Tongue (tissue), 2 donors: ENCODE measurements around the gene SND1. TPM values are rescaled to one million over a fixed set of nuclear protein-coding genes. Genes with fewer than 3 reads are reported as not detected.
A peak's percentile ranks its signal among the peaks of the same experiment; 100 is the strongest.

Experiments
- DNase-seq: peaks from one replicate; pipeline ENCODE4 v3.0.0-alpha.2; 2015
- total RNA-seq: library from RNA; depleted of rRNA; stranded (reverse); fragments of >200 nt; gene quantifications from one replicate; pipeline ENCODE4 v1.2.3, GENCODE V29; 2014

The SND1 gene
- 111 TPM for total RNA-seq

- DNase-seq: peak; percentile 100
Measured at GRCh38 chr7:127651556-127652332, at the start of gene SND1. SND1 (plus strand) TSS chr7:127652194; CDS start chr7:127652374, 180 bp downstream.

DNA sequence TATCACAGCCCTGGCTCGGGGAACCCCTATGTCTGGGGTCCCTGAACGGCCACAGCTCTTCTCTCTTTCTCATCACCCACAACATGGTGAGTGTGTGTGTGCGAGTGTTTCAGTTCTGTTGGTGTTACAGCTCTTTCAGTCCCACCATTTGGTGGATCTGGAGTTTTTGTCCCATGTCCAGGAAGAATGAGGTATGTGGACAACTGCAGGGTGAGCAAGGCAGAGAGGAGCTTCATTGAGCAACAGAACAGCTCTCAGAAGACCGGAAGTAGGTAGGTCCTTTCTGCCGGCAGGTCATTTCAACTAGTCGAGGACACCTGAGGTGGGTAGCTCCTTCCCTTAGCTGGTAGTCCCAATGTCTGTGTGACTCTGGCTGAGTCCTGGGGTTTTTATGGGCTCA lies 43.5 kb upstream of the SND1 start:
- no peak for DNase-seq

GRCh38 chr7:127609297-127609696 lies 42.7 kb upstream of the SND1 start:
- DNase-seq: no peak

DNA sequence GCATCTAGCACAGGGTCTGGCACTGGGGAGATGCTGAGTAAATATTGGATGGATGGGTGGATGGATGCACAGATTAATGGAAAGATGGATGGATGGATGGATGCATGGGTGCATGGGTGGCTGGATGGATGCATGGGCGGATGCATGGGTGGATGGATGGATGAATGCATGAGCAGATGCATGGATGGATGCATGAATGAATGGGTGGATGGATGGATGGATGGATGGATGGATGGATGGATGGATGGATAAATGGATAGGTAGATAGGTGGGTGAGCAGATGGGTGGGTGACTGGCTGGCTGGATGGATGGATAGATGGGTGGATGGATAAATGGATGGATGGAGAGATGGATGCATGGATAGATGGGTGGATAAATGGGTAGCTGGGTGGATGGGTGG lies 39.7 kb upstream of the SND1 start:
- DNase-seq: no peak

- DNase-seq: no peak
Measured at GRCh38 chr7:127616724-127617123, 35.3 kb upstream of the SND1 start.

- DNase-seq: no peak
Measured at GRCh38 chr7:127618042-127618441, 34.0 kb upstream of the SND1 start, which contains the start of gene PAX4. PAX4 (minus strand) TSS chr7:127618142; CDS start chr7:127615928, 2,214 bp downstream.

GRCh38 chr7:127618775-127619174 lies 33.2 kb upstream of the SND1 start:
- no peak for DNase-seq

GRCh38 chr7:127619681-127620405 lies 32.2 kb upstream of the SND1 start:
- no peak for DNase-seq

DNA sequence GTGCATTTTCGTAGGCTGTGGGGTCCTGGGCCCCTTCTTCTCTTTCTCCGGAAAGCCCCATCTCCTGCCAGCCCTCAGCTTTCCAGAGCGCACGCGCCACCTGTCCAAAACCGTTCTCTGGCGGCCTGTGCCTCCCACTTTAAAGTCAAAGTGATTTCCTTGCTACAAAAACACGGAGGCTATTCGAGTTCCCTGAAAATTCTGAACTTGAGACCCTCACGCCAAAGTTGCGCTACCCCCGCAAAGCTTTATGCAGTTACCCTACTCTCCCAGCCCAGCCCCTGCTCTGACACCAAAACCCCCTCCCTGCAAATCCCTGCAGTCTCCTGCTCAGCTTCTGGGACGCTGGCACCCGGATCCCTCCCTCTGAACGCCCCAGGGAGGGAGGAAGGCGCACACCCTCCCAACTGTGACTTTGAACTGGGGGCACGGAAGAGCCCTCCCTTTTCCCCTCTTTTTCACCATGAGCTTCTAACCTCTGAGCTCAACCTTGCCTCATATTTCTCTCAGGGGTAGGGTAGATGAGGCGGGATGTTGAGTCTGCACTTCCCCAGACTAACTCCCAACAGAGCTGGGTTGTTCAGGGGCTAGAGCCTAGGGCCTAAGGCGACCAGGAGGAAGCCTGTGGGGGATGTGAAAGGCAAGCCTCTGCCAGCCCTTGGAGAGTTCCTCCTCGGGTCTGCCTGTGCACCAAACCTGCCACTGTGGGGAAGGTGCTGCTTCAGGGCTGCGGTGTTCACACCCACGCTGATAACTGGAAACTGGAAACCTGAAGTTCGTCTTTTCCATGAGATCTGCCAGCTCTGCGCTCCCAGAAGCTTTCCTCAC lies 31.4 kb upstream of the SND1 start:
- DNase-seq: no peak

GRCh38 chr7:127625331-127625730 lies 26.7 kb upstream of the SND1 start:
- no peak for DNase-seq

DNA sequence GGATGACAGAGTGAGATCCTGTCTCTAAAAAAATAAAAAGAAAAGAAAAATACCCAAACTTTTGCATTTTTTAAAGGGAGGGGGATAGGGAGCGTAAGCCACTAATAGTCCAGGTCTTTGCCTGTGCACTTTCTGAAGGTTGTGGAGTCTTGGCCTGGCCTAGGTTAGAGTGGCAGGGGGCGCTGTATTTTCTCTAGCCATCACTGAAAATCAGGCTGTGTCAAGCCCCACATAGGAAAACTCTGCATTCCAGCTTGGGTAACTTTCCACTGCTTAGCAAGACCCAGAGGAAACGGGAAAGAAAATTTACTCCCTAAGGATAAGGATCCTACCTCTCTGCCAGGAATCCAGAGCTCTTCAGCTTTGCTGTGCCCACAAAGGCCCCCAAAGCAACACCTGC lies 23.5 kb upstream of the SND1 start:
- no peak for DNase-seq

- DNase-seq: no peak
Measured at GRCh38 chr7:127629268-127629854, 22.6 kb upstream of the SND1 start.

DNA sequence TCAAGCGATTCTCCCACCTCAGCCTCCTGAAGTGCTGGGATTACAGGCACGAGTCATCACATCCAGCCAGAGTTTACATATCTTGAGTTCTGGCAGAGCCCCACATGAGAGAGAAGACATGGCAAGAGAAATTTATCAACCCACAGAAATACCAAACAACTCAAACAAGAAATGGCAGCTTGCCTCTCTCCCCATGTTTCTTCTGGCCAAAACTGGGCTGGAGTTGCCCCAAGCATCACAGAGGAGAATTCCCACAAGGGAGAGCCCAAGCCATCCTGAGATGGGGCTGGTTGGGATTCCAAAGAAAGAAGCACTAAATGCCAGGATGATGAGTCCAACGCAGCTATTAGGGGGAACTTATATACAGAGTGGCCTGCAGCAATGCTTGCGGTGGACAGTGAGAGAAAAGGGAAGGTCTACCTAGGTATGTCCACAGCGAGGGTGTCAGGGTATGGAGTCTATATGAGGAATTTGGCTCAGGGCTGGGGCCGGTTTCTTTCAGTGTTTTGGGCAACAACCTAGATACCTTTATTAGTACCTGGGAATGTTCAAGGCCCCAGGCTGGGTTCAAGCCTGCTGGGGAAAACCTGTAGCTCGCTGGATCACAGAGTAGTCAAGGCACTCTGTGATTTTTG lies 19.6 kb upstream of the SND1 start:
- no peak for DNase-seq

DNA sequence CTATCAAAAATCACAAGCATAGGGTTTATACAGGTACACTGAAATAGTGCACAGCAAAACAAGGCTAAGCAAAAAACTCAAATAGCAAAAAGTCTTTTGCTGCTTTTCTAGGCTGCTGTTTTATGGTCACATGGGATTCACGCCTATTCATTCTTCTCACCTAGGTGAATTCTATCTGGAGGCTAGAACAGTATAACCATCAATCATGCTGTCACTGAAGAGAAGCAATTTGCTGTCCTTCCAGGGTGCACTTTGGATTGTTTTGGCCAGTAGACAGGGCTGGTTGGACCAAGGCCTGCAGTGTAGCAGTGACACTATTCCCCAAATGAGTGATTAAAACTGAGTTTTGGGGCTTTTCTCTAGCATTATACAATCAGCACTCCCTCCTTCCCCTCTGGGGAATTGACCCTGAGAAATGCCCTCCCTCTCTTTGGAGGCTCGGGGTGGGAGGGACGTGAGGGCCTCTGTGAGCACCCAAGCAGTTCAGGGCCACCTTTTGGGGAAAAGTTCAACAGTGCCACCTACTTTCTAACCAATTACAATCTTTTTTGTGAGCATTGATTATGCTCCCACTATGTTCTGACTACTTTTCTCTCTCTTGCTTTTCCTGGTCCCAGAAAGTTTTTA lies 16.2 kb upstream of the SND1 start:
- DNase-seq: no peak

- DNase-seq: no peak
Measured at GRCh38 chr7:127638197-127638596, 13.8 kb upstream of the SND1 start.

DNA sequence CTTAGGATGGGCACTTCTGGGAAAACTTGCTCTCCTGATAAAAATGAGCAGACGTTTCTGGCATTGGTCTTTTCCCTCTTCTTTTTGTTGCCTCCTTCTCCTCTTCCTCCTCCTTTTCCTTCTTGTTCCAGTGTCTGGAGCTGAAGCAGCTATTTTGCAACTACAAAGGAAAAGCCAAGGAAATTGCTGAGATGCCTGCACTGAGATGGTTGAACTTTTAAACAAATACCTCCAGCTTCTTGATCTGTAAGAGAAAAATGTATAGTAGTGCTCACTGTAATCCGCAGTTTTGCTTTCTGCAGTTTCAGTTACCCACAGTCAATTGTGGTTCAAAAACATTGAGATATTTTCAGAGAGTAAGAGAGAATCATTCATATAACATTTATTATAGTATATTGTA lies 7.5 kb upstream of the SND1 start:
- no peak for DNase-seq

- no peak for DNase-seq
Measured at GRCh38 chr7:127647636-127648035, 4.4 kb upstream of the SND1 start.

DNA sequence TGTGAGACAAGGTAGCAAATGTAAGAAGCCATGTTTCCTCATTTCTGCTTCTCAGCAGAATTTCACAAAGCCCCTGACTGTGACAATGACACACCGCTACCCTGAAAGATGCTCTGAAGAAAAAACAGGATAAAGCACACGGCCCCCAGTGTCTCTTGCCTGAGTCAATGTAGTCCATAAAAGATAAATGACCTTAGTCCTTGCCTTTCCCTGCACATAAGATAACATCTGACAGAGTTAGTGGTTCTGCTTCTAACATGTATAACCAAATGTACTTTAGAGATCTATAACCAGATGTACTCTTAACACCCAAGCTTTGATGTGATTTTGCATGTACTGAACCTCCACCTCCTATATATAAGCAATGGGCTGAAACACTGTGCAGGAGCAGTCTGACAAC lies 3.0 kb upstream of the SND1 start:
- no peak for DNase-seq

DNA sequence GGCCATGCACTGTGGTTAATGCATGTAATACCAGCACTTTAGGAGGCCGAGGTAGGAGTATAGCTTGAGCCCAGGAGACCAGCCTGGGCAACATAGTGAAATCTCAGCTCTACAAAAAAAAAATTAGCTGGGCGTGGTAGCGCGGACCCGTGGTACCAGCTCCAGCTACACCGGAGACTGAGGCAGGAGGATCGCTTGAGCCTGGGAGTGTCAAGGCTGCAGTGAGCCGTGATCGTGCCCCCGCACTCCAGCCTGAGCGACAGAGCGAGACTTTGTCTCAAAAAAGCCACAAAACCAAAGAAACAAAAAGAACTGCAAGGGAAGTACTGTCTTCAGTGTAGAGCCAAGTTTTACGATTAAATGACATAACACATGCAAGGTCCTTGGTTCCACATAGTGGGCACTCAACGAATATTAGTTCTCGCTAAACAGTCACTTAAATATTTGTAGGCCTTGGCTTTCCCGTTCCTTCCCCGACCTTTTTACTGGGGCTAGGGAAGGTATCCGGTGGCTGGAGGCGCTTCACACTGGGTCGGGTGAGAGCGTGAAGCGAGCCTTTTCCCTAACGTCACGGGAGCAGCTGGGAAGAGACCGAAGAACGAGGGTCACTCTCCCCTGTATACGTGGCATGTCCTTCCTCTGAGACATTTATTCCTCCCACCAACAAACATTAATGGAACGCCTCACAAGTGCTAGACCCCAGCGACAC lies 993 bp upstream of the SND1 start:
- peak; percentile 78 for DNase-seq

GRCh38 chr7:127652333-127653248 lies 597 bp downstream of the SND1 start:
- DNase-seq: peak; percentile 14
